ENCODE measurements around the gene DSG3. TPM values are rescaled to one million over a fixed set of nuclear protein-coding genes. Genes with fewer than 3 reads are reported as not detected.

DSG3 gene
- total and polyA plus RNA-seq, 10 of the 15 experiments (the other 5 are each of a cell fraction or from before 2014, with no cell fraction given): 0.01 to 0.36 (median 0.30) TPM

GRCh38 chr18:31445908-31446307 is 1.6 kb upstream of the DSG3 start:
- Histone ChIP-seq H3K4me3 (no peak overlapping the region), H3K9ac (ENCODE audit: control insufficient read depth, insufficient read depth, low read length) (no peak overlapping the region), H3K79me2 (ENCODE audit: control insufficient read depth, insufficient read depth, low read length) (no peaks in the 10 kb centered on the region), H4K20me1 (ENCODE audit: control insufficient read depth, insufficient read depth) (no peaks in the 10 kb centered on the region), H3K36me3 (ENCODE audit: control insufficient read depth in 2 of 2, insufficient read depth in 2 of 2, low read length in 1 of 2) (no peaks in the 10 kb centered on the region), H3K27ac (ENCODE audit: control insufficient read depth, insufficient read depth) (no peak overlapping the region), H3K27me3 (replicated peaks in 1 of 2; ENCODE audit: control insufficient read depth in 2 of 2, insufficient read depth in 2 of 2, low read length in 1 of 2) (no peaks in the 10 kb centered on the region; a peak in 1 of 4 replicates), H3K4me2 (ENCODE audit: control insufficient read depth, insufficient read depth) (no peak overlapping the region), H3K4me1 (ENCODE audit: control insufficient read depth, insufficient read depth, low read length) (no peaks in the 10 kb centered on the region), H2AFZ (ENCODE audit: control insufficient read depth, low read depth, low read length) (no peak overlapping the region), H3K9me3 (replicated peaks; ENCODE audit: control insufficient read depth, insufficient read depth, low read length) (no peaks in the 10 kb centered on the region)
- no TSS peak for BruUV-seq (replicated peaks)
- in situ Hi-C loops (cut with MboI) (no loop called here), intact Hi-C loops (cut with micrococcal nuclease; ENCODE audit: unreplicated experiment) (no loop called here)
- TF ChIP-seq PAX5 (IDR thresholded peaks at IDR 0.05; ENCODE audit: borderline replicate concordance, low read depth, low read length) (no peak), MEF2A (IDR thresholded peaks at IDR 0.05; ENCODE audit: insufficient read depth, low read depth, low read length) (no peak), NR2F1 (conservative IDR thresholded peaks at IDR 0.05) (no peak), RELA (IDR thresholded peaks at IDR 0.05; ENCODE audit: borderline replicate concordance, partially characterized antibody) (no peak), ZNF24 (IDR thresholded peaks at IDR 0.05) (no peak), ZBTB4 (CRISPR knock-in tag; IDR thresholded peaks at IDR 0.05) (no peak), ZBTB40 (IDR thresholded peaks at IDR 0.05; ENCODE audit: borderline replicate concordance) (peak; percentile 77)
- no peak for ATAC-seq
- ChIA-PET POLR2A (no interaction called here), SMC1A (ENCODE audit: uncharacterized antibody, unreplicated experiment) (no interaction called here), RAD21 (ENCODE audit: unreplicated experiment) (no interaction called here), CTCF (no interaction called here)
- no peak for DNase-seq (ENCODE audit: low read depth, low spot score)
- no peak for FAIRE-seq

All from GM12878 (cell line).